Stimulated activated CD8-positive, alpha-beta memory T cell treated with anti-CD3 and anti-CD28 coated beads, Interleukin-12 subunit alpha, Interleukin-12 subunit beta, amount 100 ng/mL, for 4 hours (primary cell): ENCODE results near the gene USB1.

Experiments used
- DNase-seq: peaks from one replicate; pipeline ENCODE4 v3.0.0-alpha.2; 2020; ENCODE audit warnings: low read depth

USB1 gene

DNA sequence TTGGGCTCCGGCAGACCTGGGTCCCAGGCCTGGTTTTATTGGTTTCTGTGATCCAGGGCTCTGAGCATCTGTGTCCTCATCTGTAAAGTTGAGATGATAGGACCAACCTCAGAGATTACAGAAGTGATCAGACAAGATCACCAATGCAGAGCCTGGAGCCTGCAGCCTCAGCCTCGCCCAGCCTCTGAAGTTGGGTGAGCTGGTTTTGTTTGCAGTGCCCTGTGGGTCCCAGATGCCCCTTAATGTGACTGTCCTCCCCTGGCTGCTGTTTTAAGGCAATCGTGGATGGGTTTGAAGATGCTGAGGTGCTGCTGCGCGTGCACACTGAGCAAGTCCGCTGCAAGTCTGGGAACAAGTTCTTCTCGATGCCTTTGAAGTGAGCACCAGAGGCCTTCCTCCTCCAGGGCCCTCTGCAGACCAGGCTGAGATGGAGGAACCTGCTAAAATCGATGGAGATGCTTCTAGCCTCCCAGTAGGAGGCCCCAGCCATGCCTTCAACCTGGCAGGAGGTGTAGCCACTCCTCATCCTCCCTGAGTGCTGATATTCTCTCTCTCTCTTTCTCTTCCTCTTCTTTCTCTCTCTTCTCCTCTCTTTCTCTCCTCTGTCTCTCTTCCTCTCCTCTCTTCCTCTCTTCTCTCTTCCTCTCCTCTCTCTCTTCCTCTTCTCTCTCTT is 18.8 kb downstream of the USB1 start:
- DNase-seq, result no peak

DNA sequence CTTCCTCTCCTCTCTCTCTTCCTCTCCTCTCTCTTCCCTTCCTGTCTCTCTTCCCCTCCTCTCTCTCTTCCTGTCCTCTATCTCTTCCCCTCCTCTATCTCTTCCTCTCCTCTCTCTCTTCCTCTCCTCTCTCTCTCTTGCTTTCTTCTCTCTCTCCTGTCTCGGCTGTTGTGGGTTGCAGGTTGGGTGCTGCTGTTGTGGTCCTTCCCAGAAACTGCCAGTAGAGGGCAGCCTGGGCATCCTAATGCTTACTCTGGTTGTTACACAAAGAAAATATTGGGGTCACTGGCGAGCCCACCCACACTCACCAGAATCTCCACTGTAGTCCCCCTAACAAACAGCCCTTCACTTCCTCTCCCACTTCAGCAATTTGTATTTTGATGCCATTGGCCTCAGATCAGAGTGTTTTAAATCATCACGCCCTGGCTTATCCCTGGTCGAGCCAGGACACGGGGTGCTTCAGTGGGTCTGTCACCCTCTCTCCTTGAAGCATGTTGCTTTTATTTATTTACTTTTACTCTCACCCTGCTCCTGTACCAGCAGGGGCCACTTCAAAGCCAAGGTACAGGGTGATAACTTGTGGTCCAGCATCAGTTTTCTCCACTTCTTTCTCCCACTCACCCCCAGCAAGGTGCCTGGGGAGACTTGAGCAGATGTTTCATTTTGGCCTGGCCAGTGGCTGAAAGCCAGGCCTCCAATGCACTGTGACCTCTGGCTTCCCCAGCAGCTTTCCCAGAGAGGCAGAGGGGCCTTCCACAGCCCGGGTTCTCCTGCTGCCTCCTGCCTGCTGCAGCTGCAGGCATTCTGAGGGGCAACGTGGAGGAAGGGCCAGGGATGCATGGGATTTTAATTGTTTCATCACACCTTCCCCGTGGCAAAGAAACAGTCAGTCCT is 19.7 kb downstream of the USB1 start:
- no peak for DNase-seq

DNA sequence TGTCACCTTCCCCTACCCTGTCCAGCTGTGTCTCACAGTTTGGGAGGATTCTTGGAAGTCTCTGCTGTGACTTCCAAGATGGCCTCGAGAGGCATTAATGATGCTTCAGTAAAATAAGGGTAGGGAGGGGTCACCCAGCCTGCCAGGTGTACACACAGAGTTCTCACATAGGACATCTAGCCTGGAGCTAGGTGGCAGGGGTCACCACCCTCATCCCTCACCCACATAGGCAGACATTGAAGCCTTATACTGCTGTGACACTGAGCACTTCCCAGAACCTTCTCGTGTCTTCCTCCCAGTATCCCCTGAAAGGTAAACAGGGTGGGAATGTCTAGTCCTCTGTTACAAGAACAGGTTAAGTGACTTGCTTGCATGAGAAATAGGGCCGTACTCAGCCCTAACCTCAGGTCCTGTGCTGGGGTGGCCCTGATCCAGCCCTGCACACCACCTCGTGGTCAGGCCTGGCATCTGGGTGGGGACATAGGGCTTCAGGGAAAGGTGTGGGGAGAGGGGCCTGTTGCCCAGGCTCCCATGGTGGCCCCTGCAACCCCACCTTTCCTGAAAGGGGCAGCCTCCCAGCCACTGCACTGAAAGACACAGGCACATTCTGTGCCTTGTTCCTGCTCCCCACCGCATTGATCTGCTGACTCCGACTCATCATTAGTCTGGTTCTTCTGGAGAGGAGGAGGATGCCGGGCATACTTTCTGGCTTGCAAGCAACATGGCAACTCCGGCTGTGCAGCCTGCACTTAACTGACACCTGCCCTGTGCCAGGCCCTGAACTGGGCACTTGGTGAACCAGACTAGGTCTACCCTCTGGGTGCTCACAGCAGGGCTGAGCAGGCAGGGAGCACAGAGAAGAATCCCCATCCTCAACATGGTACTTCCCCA is 20.7 kb downstream of the USB1 start:
- DNase-seq, result no peak

DNA sequence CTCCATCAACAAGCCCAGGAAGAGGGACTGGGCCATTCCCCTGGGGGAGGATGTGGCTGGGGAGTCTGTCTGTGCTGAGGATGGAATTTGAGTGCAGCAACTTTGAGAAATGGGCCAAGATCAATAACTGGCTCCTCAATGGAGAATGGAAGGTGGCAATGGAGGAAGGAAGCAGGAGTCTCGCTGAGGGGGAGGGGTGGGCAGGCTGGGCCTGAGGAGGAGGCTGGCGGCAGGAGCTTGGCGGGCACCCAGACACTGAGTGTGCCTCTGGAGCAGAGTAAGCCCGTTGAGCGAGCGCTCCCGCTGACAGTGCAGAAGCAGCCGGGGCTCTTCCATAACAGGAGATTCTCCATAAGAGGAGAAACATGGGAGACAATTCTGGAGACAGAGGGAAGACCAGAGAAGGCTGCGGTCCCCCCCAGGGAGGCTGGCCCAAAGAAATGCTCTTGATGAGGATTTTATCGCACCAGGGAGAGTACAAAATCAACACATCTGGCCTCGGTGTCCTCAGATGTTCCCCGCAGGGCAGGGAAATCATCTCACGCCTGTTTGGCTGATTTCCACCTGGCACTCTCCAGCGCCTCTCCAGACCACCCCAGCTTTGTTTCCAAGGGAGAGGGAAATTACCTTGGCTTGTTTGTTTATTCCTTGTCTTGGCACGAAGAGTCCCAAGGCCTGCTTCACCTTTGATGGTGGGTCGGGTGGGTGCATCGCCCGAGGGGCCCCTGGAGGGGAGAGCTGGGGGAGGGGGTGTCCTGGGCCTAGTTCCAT is 21.6 kb downstream of the USB1 start:
- DNase-seq, result no peak

GRCh38 chr16:58024486-58025350 is 23.5 kb downstream of the USB1 start:
- no peak for DNase-seq

DNA sequence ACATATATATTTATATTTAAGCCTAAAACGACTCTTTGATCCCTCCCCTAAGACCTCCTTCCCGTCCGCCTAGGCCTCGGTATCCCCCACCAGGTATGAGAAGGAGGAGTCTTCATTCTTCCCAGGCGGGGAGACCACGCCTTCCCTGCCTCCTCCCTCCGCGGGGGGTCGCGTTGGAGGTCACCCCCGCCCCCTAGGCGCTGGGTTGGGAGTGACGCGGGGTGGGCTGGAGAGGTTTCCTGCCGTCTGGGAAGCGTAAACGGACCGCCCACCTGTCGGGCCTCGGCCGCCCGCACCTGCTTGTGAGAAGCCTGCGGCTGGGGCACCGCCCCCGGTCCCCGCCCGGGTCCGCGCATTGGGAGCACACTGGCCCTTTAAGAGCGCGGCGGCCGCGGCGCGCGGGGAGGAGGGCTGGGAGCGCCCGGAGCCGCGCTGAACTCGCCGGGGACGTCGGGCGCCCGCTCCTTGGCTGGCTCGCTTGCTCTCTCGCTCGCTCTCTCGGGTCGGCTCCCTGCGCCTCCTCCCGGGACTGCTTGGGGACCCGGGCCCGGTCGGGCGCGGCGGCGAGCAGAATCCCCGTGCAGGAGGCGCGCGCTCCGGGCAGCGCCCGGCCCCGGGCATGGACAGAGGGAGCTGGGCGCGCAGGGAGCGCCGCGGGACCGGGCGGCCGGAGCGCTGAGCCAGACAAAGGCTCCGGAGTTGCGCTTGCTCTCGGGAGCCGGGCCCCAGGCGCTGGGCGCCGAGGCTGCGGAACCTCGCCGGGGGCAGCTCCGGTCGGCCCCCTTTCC is 24.3 kb downstream of the USB1 start, which contains the start of gene MMP15:
TSS of gene MMP15 (plus strand) at position 404 of the 788 bp plus-strand sequence. CDS start 597 bp downstream, outside the sequence.
- DNase-seq, result peak; percentile 54

GRCh38 chr16:58026139-58026704 is 25.0 kb downstream of the USB1 start:
- DNase-seq, result no peak

DNA sequence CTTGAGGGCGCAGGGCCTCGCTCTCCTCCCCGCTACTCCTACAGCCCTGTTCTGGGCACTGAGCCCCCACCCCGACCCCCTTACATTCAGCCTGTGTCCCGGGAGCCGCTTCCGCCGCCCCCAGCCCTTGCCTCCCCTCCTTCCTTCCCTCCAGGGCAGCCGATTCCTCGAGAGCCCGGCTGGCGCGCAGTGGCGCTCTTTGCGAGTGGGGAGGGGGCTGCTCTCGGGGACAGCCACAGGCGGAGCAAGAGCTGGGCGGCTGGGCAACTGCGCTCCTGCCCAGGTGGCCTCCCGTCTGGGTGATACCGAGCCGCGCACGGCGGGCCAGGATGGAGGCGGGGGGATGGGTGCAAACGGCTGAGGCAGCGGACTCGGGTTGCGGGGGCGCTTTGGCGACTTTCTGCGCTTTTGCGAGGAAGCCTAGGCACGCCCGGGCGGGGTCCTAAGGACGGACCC is 25.5 kb downstream of the USB1 start:
- DNase-seq, result no peak

DNA sequence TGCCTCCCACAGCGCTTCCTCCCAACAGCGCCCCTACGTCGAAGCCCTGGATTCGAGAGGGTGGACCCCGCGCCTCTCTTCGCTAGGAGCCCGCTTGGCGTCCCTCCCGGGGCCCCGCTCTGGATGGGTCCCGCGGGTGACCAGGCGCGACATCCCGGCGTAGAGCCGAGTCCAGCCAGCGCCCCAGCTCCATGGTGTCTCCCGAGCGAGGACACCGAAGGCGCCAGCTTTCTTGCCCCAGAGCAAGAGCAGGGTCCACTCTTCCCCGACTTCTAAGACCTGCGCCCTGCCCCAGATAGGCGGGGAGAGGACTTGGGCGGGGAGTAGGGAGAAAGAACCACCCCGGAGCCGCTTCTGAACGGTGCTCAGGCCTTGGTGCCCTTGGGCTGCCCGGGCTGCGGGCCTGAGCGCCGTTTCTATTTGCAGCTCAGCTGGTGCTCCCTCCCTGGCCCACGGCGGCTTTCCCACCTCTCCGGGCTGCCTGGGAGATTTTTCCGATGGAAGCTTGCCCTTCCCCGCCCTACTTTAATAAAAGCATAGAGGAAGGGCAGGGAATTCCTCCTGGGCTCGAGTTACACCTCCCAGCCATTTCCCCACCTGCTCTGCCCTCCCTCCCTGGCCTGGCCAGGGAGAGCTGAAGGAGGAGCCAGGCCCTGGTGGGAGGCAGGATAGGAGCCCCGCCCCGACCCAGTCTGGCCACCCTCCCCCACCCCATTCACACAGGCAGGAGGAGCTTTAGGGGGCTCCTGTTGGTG is 26.1 kb downstream of the USB1 start:
- DNase-seq, result no peak

DNA sequence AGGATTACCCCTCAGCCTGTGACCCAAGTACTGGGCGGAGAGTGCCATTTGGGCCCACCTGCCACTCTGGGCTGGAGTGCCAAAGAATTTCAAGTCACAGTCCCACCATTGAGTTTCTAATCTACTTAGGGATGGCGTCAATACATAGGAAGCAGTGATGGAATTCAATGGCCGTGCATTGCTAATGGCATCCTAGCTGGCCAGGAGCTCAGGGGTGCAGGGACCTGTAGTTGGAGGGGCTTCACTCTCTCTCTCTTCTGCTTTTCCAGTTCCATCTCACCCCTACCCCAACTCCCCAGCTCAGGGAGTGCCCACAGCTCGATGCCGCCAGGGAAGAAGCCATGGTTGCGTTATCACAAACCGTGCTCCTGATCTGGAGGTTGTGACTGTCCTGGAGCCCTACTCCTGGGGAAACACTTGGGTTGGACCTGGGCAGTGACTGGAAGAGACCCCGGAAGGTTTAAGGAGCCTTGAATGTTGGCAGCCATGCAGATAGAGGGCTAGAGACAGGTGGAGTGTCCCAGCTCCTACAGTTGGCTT is 26.8 kb downstream of the USB1 start:
- no peak for DNase-seq

GRCh38 chr16:58028541-58029070 is 27.4 kb downstream of the USB1 start:
- DNase-seq, result no peak

- no peak for DNase-seq
These were observed 28.2 kb downstream of the USB1 start for GRCh38 chr16:58029410-58029809.

DNA sequence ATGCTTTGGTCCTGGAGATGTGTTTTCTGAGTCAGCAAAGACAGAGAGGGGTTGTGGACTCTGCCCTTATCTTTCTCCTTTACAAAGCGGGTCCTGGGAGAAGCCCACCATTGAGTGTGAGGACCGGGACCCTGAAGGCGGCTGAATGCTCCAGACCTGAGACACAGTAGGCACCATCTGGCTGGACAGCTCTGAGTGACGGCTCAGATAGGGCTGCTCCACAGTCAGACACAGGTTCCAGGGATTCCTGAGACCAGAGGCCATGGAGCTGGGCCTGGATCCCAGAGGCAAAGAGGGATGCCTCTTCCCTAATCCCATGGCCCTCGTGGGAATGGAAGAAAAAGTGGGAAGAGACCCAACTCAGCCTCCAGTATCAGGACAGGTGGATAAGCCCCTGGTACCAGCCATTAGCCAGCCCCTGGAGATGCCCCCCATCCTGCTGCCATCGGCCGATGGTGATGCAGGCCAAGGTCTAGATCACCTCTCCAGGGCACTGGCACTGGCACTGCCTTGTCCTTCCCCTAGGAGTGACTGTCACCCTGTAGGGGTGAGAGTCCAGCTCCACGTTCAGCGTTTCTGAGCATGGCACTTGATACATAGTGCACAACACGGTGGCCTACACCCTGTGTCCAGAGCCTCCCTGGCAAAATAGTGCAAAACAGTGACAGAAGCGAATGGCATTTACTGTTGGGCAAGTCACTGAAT is 29.1 kb downstream of the USB1 start:
- DNase-seq, result no peak

DNA sequence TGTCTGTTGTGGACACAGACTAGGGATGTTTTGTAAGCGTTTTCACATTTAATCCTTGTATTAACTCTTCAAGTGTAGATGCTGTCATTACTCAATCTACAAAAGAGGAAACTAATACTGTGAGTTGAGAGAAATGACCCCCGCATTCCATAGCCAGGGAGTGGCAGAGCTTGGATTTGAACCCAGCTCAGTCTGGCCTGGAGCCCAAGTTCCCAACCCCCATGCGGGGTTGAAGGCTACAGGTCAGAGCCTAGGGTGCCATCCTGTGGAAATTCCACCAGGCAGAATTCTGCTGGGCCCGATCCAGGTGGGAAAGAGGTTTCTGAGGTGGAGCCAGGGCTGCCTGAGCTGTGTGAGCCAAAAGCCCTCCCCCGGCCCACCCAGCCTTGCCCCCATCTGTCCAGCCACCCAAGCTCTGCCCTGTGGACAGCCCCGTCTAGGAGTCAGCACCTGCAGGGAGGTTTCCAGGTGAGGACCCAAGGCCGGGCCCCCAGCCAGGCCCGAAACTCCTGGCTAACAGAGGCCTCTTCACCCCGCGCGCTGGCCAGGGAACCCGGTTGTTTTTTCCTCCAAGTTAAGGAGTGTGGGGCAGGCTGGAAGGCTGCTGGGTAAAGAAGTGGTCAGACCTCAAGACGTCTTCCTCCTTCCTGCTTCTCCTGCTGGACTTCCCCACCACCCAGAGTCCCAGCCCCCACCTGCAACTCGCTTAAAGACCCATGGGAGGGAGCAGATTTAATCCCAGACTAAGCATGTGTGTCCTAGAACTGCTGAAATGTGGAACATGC is 30.0 kb downstream of the USB1 start:
- no peak for DNase-seq

DNA sequence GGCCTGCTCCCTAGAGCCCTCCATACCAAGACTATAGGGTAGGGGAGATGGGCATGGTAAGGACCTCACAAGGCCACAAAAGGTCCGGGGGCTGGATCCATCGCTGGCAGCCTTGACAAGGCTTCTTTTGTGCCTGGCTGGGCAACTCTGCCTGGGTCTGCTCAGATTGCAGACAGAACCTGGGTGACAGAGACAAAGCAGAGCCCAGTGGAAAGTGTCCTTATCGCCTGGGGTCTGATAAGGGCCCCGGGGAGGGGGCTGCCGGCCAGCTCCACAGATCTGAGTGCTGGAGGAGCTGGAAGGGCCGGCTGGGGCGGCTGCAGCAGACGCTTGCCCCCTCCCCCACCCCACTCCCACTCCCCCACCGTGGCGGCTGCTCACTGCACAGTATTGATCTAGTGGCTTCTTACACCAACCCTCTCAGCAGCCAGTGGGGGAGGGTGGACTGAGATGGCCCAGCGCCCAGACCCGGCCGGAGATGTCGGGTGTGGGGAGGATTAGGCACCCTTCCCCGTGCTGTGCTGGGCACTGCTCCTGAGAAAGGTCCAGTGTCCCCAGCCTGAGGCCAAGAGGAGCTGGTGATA is 31.6 kb downstream of the USB1 start:
- no peak for DNase-seq

- DNase-seq, result no peak
These were observed 33.0 kb downstream of the USB1 start for GRCh38 chr16:58034128-58034685.
